Fibroblast of skin of scalp (primary cell): Measurements from ENCODE around the gene KRT5. TPM values are rescaled to one million over a fixed set of nuclear protein-coding genes. Genes with fewer than 3 reads are reported as not detected.

Source experiments
- DNase-seq: peaks from one replicate; pipeline ENCODE4 v3.0.0-alpha.2; 2013
- polyA plus RNA-seq, 2 experiments: library from polyadenylated mRNA; unstranded; fragments of 120-200 nt; gene quantifications; one replicate each; pipeline ENCODE4 v1.2.1, GENCODE V29; 2013; ENCODE audit not compliant: insufficient read length in 2 of 2

Gene KRT5
- 0.28 TPM for polyA plus RNA-seq (2013, experiment 1 of 2; ENCODE audit: insufficient read length)
- polyA plus RNA-seq (2013, experiment 2 of 2; ENCODE audit: insufficient read length): 6.6 TPM

- DNase-seq: no peak
Measured at GRCh38 chr12:52519826-52520662, at the start of gene KRT5. Gene KRT5, minus strand, starts transcription at chr12:52520394. Its CDS starts 98 bp downstream, at chr12:52520296.

- DNase-seq: no peak
Measured at GRCh38 chr12:52568111-52568510, 47.9 kb upstream of the KRT5 start.

- DNase-seq: no peak
Measured at GRCh38 chr12:52566847-52567291, 46.7 kb upstream of the KRT5 start.

GRCh38 chr12:52564582-52564981, 44.4 kb upstream of the KRT5 start:
- DNase-seq: no peak

GRCh38 chr12:52561880-52562449, 41.8 kb upstream of the KRT5 start:
- DNase-seq: no peak

GRCh38 chr12:52559979-52560378, 39.8 kb upstream of the KRT5 start:
- no peak for DNase-seq

- DNase-seq: no peak
Measured at GRCh38 chr12:52558781-52559445, 38.7 kb upstream of the KRT5 start.

GRCh38 chr12:52557476-52557875, 37.3 kb upstream of the KRT5 start:
- no peak for DNase-seq

GRCh38 chr12:52555577-52555976, 35.4 kb upstream of the KRT5 start:
- no peak for DNase-seq

- no peak for DNase-seq
Measured at GRCh38 chr12:52552681-52553195, 32.5 kb upstream of the KRT5 start, which contains the start of gene KRT71. Gene KRT71, minus strand, starts transcription at chr12:52553145. Its CDS starts 68 bp downstream, at chr12:52553077.

- no peak for DNase-seq
Measured at GRCh38 chr12:52552055-52552454, 31.9 kb upstream of the KRT5 start.

- no peak for DNase-seq
Measured at GRCh38 chr12:52551216-52551865, 31.1 kb upstream of the KRT5 start.

GRCh38 chr12:52546126-52546525, 25.9 kb upstream of the KRT5 start:
- DNase-seq: no peak

GRCh38 chr12:52543985-52544883, 24.0 kb upstream of the KRT5 start:
- no peak for DNase-seq

GRCh38 chr12:52542785-52543318, 22.7 kb upstream of the KRT5 start:
- no peak for DNase-seq

GRCh38 chr12:52542157-52542556, 22.0 kb upstream of the KRT5 start:
- DNase-seq: no peak

- DNase-seq: no peak
Measured at GRCh38 chr12:52541709-52542108, 21.5 kb upstream of the KRT5 start.

- no peak for DNase-seq
Measured at GRCh38 chr12:52540531-52540930, 20.3 kb upstream of the KRT5 start.

- DNase-seq: no peak
Measured at GRCh38 chr12:52539821-52540173, 19.6 kb upstream of the KRT5 start.

GRCh38 chr12:52539083-52539820, 19.1 kb upstream of the KRT5 start:
- DNase-seq: peak; percentile 83
